CD1c-positive myeloid dendritic cell (primary cell): Measurements from ENCODE around the gene COQ9.
A peak's percentile ranks its signal among the peaks of the same experiment; 100 is the strongest.
"Not testable (repeated sequence)": the region's sequence is repeated elsewhere in the genome, so short reads cannot be mapped to it uniquely, and the experiment has no call there.

Source experiments
- DNase-seq: peaks from one replicate; pipeline ENCODE4 v3.0.0-alpha.2; 2016; ENCODE audit errors: extremely low spot score

The COQ9 gene

DNA sequence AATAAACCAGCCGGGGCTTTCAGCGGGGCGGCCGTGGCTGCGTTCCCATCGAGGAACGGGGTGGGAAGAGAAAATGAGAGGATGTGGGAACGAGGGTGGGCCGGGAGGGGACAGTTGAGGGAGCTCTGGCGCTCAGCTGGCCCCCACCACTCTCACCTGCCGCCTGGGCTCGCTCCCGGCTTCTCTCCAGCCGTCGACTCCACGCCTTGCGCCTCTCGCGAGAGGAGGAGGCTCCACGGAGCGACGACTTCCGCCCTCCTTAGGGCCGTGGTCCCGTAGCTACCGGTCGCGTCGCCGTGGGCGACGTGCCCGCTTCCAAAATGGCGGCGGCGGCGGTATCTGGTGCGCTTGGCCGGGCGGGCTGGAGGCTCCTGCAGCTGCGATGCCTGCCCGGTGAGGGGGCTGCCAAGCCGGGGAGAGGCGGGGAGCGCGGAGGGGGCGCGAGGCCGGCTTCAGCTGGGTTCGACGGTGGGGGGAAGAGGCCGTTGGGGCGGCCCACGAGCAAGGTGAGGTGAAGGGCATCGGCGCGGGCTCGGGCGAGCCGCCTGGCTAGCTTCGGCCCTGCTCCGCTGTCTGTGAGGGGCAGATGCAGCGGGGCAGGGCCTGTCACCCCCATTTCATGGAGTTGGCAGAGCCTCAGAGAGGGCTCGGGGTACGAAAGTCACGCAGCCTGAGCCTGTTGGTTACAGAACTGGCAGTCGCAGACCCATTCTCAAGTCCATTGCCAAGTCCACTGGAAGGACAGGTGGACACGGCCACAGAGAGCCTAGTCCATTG, at the start of gene COQ9, which contains the start of gene CIAPIN1:
Gene COQ9, plus strand, starts transcription at position 294 of the 777 bp plus-strand sequence. Its CDS starts 27 bp downstream, at position 321.
Gene CIAPIN1, minus strand, starts transcription at position 200 of the 777 bp plus-strand sequence. CDS start 6,457 bp downstream, outside the sequence.
- peak; percentile 98 for DNase-seq

DNA sequence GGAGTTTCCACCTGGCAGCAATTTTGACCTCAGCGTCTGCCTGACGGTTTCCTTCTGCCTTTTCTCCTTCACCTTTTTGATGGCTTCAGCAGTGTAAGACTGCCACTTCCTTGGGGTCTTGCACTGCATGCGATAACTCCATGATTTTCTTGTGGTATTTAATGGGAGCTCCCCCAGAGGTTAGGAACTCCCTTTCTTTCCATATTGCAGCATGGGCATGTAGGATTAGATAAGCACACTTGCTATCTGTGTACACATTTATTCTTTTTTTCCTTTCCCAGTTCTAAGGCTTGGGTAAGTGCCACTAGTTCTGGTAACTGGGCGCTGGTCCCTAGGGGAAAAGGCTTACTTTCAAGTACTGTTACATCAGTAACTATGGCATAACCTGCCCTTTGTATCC, 49.8 kb upstream of the COQ9 start:
- not testable (repeated sequence) for DNase-seq

DNA sequence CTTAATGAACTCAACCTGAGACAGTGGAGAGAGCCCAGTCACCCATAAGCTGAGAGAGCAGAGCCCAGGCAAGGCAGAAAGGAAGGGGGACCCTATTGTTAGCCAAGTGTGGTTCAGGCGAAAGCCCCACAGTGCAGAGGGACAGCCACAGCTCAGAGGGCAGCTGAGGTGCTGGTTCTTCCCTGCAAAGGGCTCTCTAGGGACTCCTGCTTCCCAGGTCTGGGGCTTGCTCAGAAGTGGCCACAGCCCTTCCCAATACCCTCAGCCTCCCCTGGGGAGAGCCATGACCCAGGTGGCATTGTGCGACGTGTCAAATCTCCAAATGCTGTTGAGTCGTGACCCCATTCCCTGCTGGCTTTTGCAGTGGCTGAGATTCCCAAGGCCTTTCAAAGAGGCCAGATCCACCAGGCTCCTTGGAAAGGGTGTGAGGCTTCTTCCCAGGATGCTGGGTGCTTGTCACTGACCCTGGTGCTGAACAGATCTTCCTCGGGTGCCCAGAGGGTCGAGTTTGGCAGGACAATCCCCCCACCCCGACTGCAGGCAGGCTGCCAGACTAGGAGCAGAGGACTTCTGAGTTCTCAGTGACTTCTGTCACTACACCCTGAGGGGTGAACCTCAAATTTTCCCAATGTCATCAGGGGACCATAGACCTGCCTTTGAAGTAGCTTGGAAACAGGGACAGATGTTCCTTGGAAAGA, 45.2 kb upstream of the COQ9 start:
- DNase-seq = no peak

GRCh38 chr16:57403965-57404817, 43.1 kb upstream of the COQ9 start, which contains the start of gene CCL17:
Gene CCL17, plus strand, starts transcription at chr16:57404767. Its CDS starts 9,166 bp downstream, at chr16:57413933.
- DNase-seq = peak; percentile 23

GRCh38 chr16:57405097-57405496, 42.2 kb upstream of the COQ9 start:
- DNase-seq = peak; percentile 32

DNA sequence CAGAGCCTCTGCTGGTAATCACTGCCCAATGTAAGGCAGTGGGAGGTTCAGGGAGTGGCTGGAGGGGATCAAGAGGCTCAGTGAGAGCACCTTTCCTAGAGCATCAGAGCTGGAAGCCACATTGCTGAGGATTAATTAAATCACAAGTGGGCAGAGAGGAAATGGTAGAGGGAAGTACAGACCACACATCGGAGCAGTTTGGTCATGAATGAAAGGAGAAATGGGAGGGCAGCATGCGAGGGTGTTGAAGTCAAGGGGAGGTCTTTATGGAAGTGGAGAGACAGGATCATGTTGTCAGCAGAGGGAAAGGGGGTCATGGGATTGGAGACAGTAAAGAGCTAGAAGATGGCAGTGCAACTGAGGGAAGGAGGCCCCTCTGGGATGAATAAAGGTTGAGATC, 40.4 kb upstream of the COQ9 start:
- DNase-seq = peak; percentile 65

DNA sequence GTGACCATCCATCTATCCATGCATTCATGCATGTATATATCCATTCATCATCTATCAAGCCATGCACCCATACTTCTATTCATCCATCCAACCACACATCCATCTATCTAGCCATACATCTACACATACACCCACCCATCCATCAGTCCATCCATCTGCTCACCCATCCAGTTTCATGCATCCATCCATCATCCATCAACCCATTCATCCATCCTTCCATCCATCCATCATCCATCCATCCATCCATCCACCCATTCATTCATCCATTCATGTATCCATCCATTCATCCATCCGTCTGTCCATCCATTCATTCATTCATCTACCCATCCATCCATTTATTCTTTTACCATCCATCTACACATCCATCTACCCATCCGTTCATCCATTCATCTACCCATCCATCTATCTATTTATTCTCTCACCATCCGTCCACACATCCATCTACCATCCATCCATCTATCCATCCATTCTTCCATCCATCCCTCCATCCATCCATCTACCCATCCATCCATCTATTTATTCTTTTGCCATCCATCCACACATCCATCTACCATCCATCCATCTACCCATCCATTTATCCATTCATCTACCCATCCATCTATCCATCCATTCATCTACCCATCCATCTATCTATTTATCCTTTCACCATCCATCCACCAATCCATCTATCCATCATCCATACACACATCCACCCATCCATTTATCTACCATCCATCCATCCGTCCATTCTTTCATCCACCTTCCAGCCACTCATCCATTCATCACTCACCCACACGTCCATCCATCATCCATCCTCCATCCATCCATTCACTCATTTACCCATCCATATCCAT, 39.5 kb upstream of the COQ9 start:
- no peak for DNase-seq

- peak; percentile 50 for DNase-seq
Measured at GRCh38 chr16:57409065-57409464, 38.2 kb upstream of the COQ9 start.

DNA sequence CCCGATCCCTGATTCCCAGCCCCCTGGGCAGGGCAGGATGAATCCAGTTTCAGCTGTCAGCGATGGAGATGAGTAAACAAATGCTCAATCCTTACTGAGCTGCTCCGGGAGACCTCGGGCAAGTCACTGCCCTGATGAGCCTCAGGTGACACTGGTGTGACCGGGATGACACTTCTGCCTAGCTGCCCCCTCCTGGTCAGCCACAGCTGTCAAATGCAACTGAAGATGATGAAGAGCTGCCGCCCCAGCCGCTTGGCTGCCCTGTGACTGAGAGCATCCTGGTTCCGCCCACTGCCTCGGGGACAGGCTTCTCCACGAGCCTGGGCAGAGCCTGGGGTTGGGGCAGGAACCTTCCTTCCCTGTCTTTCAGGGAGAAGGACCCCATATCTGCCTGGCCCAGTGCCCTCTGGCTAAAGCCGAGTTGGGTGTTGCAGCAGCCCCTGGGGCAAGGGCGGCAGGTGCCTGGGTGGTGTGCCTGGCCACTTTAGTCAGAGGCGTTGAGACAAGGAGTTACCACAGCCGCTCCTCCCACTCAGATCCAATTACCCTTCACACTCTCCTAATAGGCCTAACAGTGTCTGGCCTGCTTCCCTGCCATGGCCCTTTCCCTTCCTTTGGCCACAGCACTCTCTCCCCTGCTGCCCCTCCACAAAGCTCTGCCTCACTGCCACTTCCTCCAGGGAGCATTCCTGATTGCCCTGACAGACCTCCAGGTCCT, 37.2 kb upstream of the COQ9 start:
- peak; percentile 26 for DNase-seq

DNA sequence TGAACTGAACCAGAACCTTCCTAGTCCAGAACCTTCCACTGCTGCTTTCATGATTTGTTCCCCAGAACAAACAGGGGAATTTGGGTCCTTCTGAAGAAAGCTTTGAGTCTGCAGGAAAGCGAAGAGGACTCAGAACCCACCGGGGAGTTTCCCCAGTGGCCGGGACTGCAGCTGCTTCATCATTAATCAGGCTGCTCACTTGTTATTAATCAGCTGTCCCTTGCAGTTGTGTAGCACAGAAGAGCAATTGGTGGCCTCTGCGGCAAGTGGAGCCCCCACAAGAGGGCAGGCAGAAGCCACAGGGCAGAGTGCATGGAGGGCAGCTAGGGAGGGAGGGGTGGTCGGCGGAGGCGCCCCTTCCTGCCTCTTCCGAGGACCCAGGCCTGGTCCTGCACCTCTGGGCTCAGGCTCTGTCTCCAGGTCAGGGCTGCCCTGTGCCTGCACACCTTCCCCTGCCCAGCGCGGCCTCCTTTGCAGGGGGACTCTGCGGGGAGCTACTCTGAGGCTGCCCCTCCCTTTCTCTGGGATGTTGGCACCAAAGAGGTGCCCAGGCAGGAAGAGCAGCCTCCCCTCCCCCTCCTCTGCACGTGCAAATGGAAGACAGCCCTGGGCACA, 35.8 kb upstream of the COQ9 start:
- DNase-seq = no peak

GRCh38 chr16:57412584-57412983, 34.7 kb upstream of the COQ9 start:
- DNase-seq = no peak

GRCh38 chr16:57413301-57413730, 34.0 kb upstream of the COQ9 start:
- peak; percentile 64 for DNase-seq

DNA sequence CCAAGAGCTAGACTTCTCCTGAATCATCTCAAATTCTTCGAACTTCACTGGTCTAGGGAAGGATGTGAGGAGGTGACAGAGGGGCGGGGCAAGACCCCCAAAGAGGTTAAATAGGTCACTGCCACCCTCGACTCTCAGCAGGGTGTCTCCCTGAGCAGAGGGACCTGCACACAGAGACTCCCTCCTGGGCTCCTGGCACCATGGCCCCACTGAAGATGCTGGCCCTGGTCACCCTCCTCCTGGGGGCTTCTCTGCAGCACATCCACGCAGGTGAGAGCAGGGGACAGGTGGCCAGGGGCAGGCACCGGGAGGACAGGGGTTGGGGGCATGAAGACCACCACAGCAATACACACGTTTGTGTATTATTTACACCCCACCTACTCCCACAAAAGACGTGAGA, 33.5 kb upstream of the COQ9 start:
- no peak for DNase-seq

DNA sequence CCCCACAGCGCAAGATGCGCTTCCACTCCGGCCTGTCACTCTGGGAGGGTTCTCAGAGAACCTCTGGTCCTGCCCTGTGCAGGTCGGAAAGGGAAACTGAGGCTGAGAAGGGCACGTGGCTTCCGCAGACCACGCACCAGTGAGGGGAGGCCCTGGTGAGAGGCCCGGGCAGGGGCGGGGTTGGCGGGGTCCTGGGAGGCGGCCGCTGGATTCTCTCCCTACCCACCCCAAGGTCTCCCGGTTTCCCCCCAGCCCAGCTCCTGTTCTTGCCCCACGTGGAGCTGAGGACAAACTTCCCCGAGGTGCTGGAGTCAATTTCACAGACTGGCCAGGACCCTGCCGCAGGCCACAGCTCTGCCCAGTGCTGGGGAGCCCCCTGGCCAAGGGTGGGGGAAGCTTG, 31.2 kb upstream of the COQ9 start:
- no peak for DNase-seq

DNA sequence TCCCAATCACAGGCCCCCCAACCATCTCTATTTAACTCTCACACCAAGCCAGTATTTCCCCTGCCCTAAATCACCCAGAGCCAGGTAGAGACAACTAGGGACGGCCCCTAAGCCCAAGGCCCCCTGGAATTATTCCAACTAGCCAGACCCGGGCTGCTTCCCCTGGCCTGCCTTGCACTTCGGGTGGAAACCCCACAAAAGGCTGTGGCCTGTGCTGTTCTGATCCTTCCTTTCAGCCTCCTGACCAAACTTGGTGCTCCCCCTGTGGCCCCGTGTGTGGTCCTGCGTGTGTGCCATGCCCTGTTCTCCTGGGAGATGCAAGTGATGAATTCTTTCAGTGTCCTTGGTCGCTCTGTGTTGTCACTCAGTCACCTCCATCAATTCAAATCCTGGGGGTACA, 27.8 kb upstream of the COQ9 start:
- no peak for DNase-seq

DNA sequence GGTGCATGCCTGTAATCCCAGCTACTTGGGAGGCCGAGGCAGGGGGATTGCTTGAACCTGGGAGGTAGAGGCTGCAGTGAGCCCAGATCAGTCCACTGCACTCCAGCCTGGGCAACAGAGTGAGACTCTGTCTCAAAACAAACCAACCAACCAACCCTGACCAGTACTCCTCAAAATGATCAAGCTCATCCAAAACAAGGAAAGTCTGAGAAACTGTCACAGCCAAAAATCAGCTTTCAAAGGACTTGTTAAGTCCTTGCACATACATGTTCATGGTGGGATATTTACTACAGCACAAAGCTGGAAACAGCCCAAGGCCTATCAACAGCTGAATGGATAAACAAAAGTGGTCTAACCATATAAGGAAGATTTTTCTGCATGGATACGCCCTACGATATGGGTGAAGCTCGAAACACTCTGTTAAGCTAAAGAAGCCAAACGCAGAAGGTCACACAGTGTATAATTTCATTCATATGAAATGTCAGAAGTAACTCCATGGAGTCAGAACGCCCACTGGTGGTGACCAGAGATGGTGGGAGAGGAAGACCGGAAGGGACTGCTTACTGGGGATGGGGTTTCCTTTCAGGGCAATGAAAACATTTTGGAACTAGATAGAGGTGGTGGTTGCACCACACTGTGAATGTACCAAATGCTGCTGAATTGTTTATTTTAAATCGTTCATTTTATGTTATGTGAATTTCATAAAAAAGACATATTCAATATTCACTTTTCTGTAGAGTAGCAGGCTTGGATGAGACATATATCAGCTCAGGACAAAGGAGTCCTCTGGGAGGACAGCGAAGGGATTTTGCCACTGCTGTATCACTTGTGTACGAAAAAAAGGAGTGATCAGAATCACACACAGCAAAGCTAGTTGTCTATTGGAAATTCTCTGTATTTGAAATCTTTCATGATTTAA, 25.0 kb upstream of the COQ9 start:
- DNase-seq = peak; percentile 35

GRCh38 chr16:57423152-57423551, 24.1 kb upstream of the COQ9 start:
- no peak for DNase-seq

DNA sequence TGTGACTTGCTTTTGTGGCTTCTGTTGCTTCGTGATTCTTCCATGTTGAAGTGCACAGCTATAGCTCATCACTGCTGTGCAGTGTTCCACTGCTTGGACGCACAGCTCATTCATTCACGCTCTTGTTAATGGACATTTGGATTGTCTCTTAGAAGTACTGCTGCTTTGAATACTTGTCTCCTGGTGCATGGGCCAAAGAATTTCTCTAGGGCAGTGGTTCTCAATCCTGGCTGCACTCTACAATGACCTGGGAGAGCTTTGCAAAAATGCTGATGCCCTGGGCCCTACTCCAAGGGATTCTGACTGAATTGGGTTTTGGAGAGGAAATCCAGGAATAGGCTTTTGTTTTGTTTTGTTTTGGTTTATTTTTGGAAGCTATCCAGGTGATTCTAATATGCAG, 22.7 kb upstream of the COQ9 start:
- no peak for DNase-seq

DNA sequence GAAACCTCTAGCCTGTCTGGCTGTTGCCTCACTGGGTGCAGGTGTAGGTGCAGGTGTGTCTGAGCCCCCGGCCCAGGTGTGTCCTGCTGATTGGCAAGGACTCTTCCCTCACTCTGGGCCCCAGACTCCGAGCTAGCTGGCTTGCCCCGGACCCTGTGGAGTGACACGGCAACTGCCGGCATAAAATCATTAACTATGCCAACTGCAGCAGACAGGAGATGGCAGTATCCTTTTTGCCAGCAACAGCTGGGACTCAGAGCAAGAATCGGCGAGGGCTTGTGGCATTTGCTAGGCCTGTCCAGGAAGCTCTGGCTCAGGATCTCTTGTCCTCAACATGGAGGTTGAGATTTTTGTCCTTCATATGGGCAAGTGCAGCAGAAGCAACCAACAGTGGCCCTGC, 20.9 kb upstream of the COQ9 start:
- no peak for DNase-seq
